Activated CD4-positive, alpha-beta memory T cell treated with anti-CD3 and anti-CD28 coated beads for 36 hours (primary cell): ENCODE measurements around the gene AFTPH. TPM values are rescaled to one million over a fixed set of nuclear protein-coding genes. Genes with fewer than 3 reads are reported as not detected.

ENCODE experiments used
- CTCF ChIA-PET: fragments of 350-600 bp; sonication (Branson Sonifier 250); formaldehyde crosslinking; loops from one replicate; lab custom pipeline; 2021; ENCODE audit warnings: antibody characterized with exemption, inconsistent platforms; lab: Charles Lee
- POLR2A ChIA-PET: fragments of 350-600 bp; sonication (Branson Sonifier 250); formaldehyde crosslinking; loops from one replicate; lab custom pipeline; 2021; ENCODE audit warnings: antibody characterized with exemption; lab: Charles Lee
- DNase-seq: peaks from one replicate; pipeline ENCODE4 v3.0.0-alpha.2; 2020
- H3K27ac Mint-ChIP-seq: one replicate; pipeline ENCODE4 v1.8.0; 2021; ENCODE audit warnings: mixed read lengths
- H3K27me3 Mint-ChIP-seq: one replicate; pipeline ENCODE4 v1.8.0; 2021; ENCODE audit warnings: mixed read lengths
- H3K36me3 Mint-ChIP-seq: one replicate; pipeline ENCODE4 v1.8.0; 2021; ENCODE audit warnings: mixed read lengths
- H3K4me1 Mint-ChIP-seq: one replicate; pipeline ENCODE4 v1.8.0; 2021; ENCODE audit warnings: low read depth, mixed read lengths
- H3K4me3 Mint-ChIP-seq: one replicate; pipeline ENCODE4 v1.8.0; 2021; ENCODE audit warnings: mild to moderate bottlenecking, mixed read lengths
- H3K9me3 Mint-ChIP-seq: one replicate; pipeline ENCODE4 v1.8.0; 2021; ENCODE audit warnings: mixed read lengths
- intact Hi-C: fragments of 100-400 bp; cut with micrococcal nuclease; formaldehyde crosslinking; loops from one replicate; pipeline ENCODE4 v1.15.1; 2023
- total RNA-seq, 2 experiments: library from RNA; stranded (reverse); gene quantifications; one replicate each; pipeline ENCODE4 v1.2.3, GENCODE V29; 2021

Gene AFTPH
- total RNA-seq, 2 experiments from 2014 or later = 34.8 to 36.4 TPM

DNA sequence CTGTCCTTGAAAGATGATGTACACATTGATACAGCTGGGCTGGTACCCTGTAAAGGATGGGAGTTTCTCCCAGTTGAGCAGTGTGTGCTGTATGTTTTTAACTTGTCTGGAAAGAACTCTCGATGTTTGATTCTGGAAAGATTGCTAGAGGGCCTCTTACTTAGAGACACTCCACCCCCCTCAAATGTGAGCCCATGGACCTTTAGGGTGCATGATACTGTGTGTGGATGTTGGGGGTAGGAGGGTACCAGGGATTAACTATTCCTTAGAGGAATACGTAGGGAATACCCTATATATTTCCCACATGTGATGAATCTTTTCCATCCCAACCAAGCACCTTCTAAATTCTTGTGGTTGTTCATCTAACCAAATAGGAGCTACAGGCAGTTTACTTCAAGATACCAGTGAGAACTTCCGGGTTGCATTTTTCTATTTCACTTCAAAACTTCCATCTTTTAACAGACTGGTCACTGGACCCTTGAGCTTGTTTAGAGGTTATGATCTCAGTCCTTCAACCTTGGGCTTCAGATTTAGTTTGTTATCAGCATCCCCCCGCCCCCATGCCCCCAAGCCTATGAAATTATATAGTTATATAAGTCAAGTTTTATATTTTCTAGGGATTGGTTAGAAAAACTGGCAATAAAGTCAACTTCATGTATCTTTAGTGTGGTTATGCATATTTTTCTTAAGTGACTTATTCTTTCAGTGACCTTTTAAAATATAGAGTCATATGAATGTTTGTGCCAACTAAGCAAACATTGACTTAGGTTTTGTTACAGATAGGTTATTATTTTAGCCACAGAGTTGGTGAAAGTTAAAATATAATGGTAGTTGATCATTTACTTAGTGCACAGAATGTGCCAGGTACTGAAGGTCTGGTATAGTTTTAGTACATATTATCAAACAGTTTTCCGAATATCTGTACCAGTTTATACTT is 18.2 kb downstream of the AFTPH start:
- POLR2A ChIA-PET = no interaction called here
- H3K4me1 Mint-ChIP-seq = peaks cover 62% of the 10 kb centered on the region
- intact Hi-C loops = no loop called here
- H3K9me3 Mint-ChIP-seq = no peaks in the 10 kb centered on the region
- DNase-seq = no peak
- H3K36me3 Mint-ChIP-seq = no peaks in the 10 kb centered on the region
- no peak overlapping the region for H3K4me3 Mint-ChIP-seq
- CTCF ChIA-PET = interaction anchor here (1.1 kb wide), 1 partner anchor 20 kb away, joined by 4 read pairs; no protein-coding TSS in a partner anchor
- no peak overlapping the region for H3K27ac Mint-ChIP-seq
- no peaks in the 10 kb centered on the region for H3K27me3 Mint-ChIP-seq

DNA sequence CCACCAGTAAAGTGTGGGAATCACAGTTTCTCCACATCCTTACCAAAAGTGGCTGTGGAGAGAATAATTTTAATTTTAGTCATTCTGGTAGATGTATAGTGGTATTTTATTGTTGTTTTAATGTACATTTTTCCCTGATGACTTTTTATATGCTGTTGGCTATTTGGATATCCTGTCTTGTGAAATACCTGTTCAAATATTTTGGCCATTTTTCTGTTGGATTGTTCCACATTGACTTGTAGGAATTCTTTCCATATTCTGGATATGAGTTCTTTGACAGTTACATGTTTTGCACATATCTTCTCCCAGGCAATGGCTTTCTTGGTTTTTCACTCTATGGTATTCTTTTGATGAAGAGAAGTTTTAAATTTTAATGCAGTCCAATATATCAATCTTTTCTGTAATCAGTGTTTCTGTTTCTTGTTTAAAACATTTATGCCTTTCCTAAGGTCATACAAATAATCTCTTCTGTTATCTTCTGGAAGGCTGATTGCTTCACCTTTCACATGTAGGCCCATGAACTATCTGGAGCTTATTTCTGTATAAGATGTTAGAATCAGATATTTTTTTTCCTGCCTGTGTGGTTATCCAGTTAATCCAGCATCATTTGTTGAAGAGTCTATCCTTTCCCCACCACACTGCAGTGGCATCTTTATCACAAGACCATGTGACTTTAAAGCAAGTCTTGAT is 19.0 kb downstream of the AFTPH start:
- Mint-ChIP-seq H3K27ac (no peak overlapping the region), H3K4me3 (no peak overlapping the region), H3K36me3 (no peaks in the 10 kb centered on the region), H3K27me3 (no peaks in the 10 kb centered on the region), H3K9me3 (no peaks in the 10 kb centered on the region), H3K4me1 (peaks cover 57% of the 10 kb centered on the region)
- no peak for DNase-seq
- ChIA-PET POLR2A (no interaction called here), CTCF (interaction anchor here (0.9 kb wide), 1 partner anchor 213 kb away, joined by 3 read pairs; no protein-coding TSS in a partner anchor)
- intact Hi-C loops = no loop called here

GRCh38 chr2:64548761-64549160 is 24.6 kb downstream of the AFTPH start:
- DNase-seq = no peak
- intact Hi-C loops = no loop called here
- Mint-ChIP-seq H3K27ac (no peak overlapping the region), H3K4me1 (peaks cover 18% of the 10 kb centered on the region), H3K4me3 (no peak overlapping the region), H3K9me3 (no peaks in the 10 kb centered on the region), H3K27me3 (no peaks in the 10 kb centered on the region), H3K36me3 (peaks cover 29% of the 10 kb centered on the region)
- ChIA-PET POLR2A (no interaction called here), CTCF (interaction anchor here (3.8 kb wide), 1 partner anchor 26 kb away, joined by 19 read pairs; the partner anchor contains the start of gene AFTPH)

DNA sequence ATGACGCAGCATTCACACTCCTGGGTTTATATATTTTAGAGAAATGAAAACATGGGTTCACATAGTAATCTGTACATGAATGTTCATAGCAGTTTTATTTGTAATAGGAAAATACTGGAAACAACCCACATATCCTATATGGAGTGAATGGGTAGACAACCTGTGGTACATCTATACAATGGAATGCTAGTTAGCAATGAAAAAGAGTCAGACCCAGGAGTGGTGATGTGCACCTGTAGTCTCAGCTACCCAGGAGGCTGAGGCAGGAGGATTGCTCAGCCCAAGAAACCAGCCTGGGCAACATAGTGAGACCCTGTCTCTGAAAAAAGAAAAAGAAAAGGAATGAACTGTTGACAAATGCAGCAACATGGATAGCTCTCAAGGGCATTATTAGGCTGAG is 25.9 kb downstream of the AFTPH start:
- Mint-ChIP-seq H3K4me1 (peaks cover 15% of the 10 kb centered on the region), H3K4me3 (no peak overlapping the region), H3K27me3 (no peaks in the 10 kb centered on the region), H3K9me3 (no peaks in the 10 kb centered on the region), H3K27ac (no peak overlapping the region), H3K36me3 (peaks cover 29% of the 10 kb centered on the region)
- intact Hi-C loops = no loop called here
- ChIA-PET CTCF (interaction anchor here (0.9 to 3.8 kb wide), 3 partner anchors 27 to 62 kb away, joined by 3 to 19 read pairs (median 4); partner anchors contain the start of gene AFTPH), POLR2A (no interaction called here)
- no peak for DNase-seq

DNA sequence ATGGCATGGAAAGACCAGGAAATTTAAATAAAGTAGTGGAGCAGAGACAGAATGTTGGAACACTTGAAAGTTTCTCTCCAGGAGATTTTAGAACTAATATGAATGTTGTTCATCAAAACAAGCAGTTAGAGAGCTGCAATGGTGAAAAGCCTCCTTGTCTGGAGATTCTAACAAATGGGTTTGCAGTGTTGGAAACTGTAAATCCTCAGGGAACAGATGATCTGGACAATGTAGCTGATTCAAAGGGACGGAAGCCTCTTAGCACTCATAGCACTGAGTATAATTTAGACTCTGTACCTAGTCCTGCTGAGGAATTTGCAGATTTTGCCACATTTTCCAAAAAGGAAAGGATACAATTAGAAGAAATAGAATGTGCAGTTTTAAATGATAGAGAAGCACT is 27.7 kb downstream of the AFTPH start:
- DNase-seq = no peak
- Mint-ChIP-seq H3K4me1 (peaks cover 25% of the 10 kb centered on the region), H3K9me3 (no peaks in the 10 kb centered on the region), H3K27me3 (no peaks in the 10 kb centered on the region), H3K36me3 (peaks cover 33% of the 10 kb centered on the region), H3K4me3 (no peak overlapping the region), H3K27ac (no peak overlapping the region)
- intact Hi-C loops = no loop called here
- POLR2A ChIA-PET = no interaction called here
- CTCF ChIA-PET = interaction anchor here (1.2 to 3.8 kb wide), 4 partner anchors 29 to 316 kb away, joined by 3 to 19 read pairs (median 6); partner anchors contain the start of gene AFTPH

GRCh38 chr2:64554117-64554516 is 30.0 kb downstream of the AFTPH start:
- H3K27ac Mint-ChIP-seq = no peak overlapping the region
- no peak overlapping the region for H3K4me3 Mint-ChIP-seq
- H3K4me1 Mint-ChIP-seq = peaks cover 31% of the 10 kb centered on the region
- intact Hi-C loops = loop anchor here (2.0 kb wide), 1 partner anchor 15 kb away; no protein-coding TSS in a partner anchor
- peaks cover 32% of the 10 kb centered on the region for H3K36me3 Mint-ChIP-seq
- CTCF ChIA-PET = interaction anchor here (0.5 to 11.4 kb wide), 4 partner anchors 10 to 339 kb away, joined by 3 to 161 read pairs (median 4); partner anchors contain the start of gene AFTPH
- POLR2A ChIA-PET = interaction anchor here (0.7 kb wide), 1 partner anchor 31 kb away, joined by 3 read pairs; no protein-coding TSS in a partner anchor
- no peaks in the 10 kb centered on the region for H3K27me3 Mint-ChIP-seq
- no peak for DNase-seq
- H3K9me3 Mint-ChIP-seq = no peaks in the 10 kb centered on the region

GRCh38 chr2:64558445-64559081 is 34.4 kb downstream of the AFTPH start:
- H3K36me3 Mint-ChIP-seq = peaks cover 6% of the 10 kb centered on the region
- H3K27ac Mint-ChIP-seq = no peak overlapping the region
- no peaks in the 10 kb centered on the region for H3K27me3 Mint-ChIP-seq
- H3K4me1 Mint-ChIP-seq = peaks cover 42% of the 10 kb centered on the region
- ChIA-PET CTCF (interaction anchor here (1.6 to 11.4 kb wide), 3 partner anchors 34 to 228 kb away, joined by 3 to 161 read pairs (median 62); partner anchors contain the start of gene AFTPH), POLR2A (interaction anchor here (0.5 kb wide), 1 partner anchor 671 kb away, joined by 3 read pairs; no protein-coding TSS in a partner anchor)
- no peaks in the 10 kb centered on the region for H3K9me3 Mint-ChIP-seq
- intact Hi-C loops = no loop called here
- no peak for DNase-seq
- H3K4me3 Mint-ChIP-seq = no peak overlapping the region

DNA sequence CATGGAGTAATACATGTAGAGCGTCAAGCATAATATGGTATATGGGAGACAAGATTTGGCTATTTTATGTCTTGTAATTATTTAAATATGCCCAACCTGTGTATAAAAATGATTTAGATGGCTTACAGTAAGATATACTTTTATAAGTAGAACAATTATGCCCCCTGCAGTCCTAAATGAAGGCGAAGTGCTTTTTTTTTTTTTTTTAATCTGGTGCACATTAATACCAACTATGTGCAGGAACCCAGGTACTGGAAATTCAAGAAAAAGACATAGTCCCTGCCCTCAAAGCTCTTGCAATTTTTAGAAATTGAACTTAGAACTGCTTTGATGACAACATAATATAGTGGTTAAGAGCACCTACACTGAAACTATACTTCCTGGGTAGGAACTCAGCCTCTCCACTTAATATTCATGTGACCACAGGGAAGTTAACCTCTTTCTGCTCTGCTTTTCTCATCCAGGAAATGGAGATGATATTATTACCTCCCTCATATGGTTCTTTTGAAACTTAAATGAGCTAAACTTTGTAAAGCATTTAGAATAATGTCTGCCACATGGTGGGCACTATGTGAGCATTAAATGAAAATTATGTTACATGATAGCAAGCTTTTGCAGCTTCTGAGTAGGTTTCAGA is 38.1 kb downstream of the AFTPH start:
- POLR2A ChIA-PET = interaction anchor here (0.8 to 1.6 kb wide), 2 partner anchors 38 to 45 kb away, joined by 3 to 4 read pairs; partner anchors contain the start of gene AFTPH
- CTCF ChIA-PET = interaction anchor here (0.7 to 11.4 kb wide), 9 partner anchors 38 to 514 kb away, joined by 3 to 161 read pairs (median 11); partner anchors contain the start of gene AFTPH

GRCh38 chr2:64563436-64563938 is 39.4 kb downstream of the AFTPH start:
- peaks cover 40% of the 10 kb centered on the region for H3K4me1 Mint-ChIP-seq
- POLR2A ChIA-PET = interaction anchor here (1.6 kb wide), 1 partner anchor 40 kb away, joined by 4 read pairs; the partner anchor contains the start of gene AFTPH
- CTCF ChIA-PET = interaction anchor here (0.6 to 11.4 kb wide), 5 partner anchors 9 to 233 kb away, joined by 3 to 161 read pairs (median 4); partner anchors contain the start of gene AFTPH
- H3K36me3 Mint-ChIP-seq = peaks cover 4% of the 10 kb centered on the region
- intact Hi-C loops = loop anchor here (2.0 kb wide), 1 partner anchor 233 kb away; no protein-coding TSS in a partner anchor
- no peaks in the 10 kb centered on the region for H3K9me3 Mint-ChIP-seq
- no peak overlapping the region for H3K27ac Mint-ChIP-seq
- H3K4me3 Mint-ChIP-seq = no peak overlapping the region
- H3K27me3 Mint-ChIP-seq = no peaks in the 10 kb centered on the region
- DNase-seq = peak; percentile 9

More for the DNA sequence above, 38.1 kb downstream of the AFTPH start:
- Mint-ChIP-seq H3K36me3 (peaks cover 2% of the 10 kb centered on the region), H3K4me3 (no peak overlapping the region), H3K4me1 (peaks cover 48% of the 10 kb centered on the region), H3K27me3 (no peaks in the 10 kb centered on the region), H3K27ac (no peak overlapping the region), H3K9me3 (no peaks in the 10 kb centered on the region)
- no peak for DNase-seq
- intact Hi-C loops = loop anchor here (1.0 to 2.0 kb wide), 2 partner anchors 39 to 231 kb away; no protein-coding TSS in a partner anchor

DNA sequence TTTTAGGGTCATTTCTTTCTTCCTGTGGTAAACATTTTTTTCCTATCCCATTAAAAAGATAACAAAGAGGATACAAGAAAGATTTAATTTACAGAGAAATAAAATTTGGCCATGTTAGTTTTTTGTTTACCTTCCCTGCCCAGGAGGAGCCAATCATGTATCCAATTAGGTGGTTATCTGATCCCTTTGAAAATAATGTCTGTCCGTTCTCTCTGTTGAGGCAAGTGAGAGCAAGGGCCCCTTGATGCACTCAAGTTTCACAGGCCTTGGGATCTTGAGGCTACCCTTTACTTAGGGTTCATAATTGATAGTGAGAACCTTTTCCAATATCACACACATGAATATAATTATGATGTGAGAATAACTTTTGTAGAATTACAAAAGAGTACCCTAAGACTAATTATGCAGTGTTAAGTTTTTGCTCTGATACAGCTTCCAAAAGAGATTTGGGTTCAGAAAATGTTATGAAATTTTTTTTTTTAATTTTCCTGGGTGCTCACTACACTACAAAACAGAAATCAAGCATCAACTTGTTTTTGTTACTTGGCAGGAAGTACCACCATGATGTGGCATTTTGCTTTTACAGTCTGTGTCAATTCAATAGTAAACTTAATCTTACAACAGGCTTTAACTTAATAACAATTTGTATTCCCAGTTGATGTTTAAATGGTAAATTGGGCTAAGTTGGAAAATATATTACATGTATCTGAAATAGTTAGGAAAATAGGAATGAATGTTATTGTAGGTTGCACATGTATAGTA is 42.0 kb downstream of the AFTPH start:
- DNase-seq = no peak
- ChIA-PET POLR2A (interaction anchor here (1.5 kb wide), 1 partner anchor 42 kb away, joined by 4 read pairs; the partner anchor contains the start of gene AFTPH), CTCF (interaction anchor here (1.2 to 1.4 kb wide), 2 partner anchors 44 to 235 kb away, joined by 4 to 5 read pairs; no protein-coding TSS in a partner anchor)
- intact Hi-C loops = no loop called here
- Mint-ChIP-seq H3K9me3 (no peaks in the 10 kb centered on the region), H3K4me1 (peaks cover 31% of the 10 kb centered on the region), H3K27ac (no peak overlapping the region), H3K27me3 (no peaks in the 10 kb centered on the region), H3K36me3 (peaks cover 7% of the 10 kb centered on the region), H3K4me3 (no peak overlapping the region)
